Stimulated activated memory B cell treated with anti-CD40 and anti-IgM and Interleukin-4, amounts not matched to agents 10 μg/mL and 1 μg/mL and 100 μg/mL, for 72 hours (primary cell): Measurements from ENCODE around the gene BTBD2.

ENCODE experiments used
- ATAC-seq: fragments of 150-1000 bp; cut with Tn5 transposase; 2 replicates; pipeline ENCODE4 v1.10.0; 2021
- H3K27ac Mint-ChIP-seq: one replicate; pipeline ENCODE4 v1.8.0; 2022; ENCODE audit warnings: mild to moderate bottlenecking, mixed read lengths
- H3K27me3 Mint-ChIP-seq: one replicate; pipeline ENCODE4 v1.8.0; 2022; ENCODE audit warnings: mixed read lengths
- H3K36me3 Mint-ChIP-seq: one replicate; pipeline ENCODE4 v1.8.0; 2022; ENCODE audit warnings: mixed read lengths
- H3K4me1 Mint-ChIP-seq: one replicate; pipeline ENCODE4 v1.8.0; 2022; ENCODE audit warnings: mixed read lengths
- H3K4me3 Mint-ChIP-seq: one replicate; pipeline ENCODE4 v1.8.0; 2022; ENCODE audit warnings: mild to moderate bottlenecking, moderate library complexity, mixed read lengths
- H3K9me3 Mint-ChIP-seq: one replicate; pipeline ENCODE4 v1.8.0; 2022; ENCODE audit warnings: mixed read lengths

Gene BTBD2

GRCh38 chr19:2055931-2056836 lies 40.7 kb upstream of the BTBD2 start:
- peaks cover 78% of the 10 kb centered on the region for H3K4me1 Mint-ChIP-seq
- H3K4me3 Mint-ChIP-seq = peak overlapping the region; percentile 71
- ATAC-seq = no peak
- H3K27ac Mint-ChIP-seq = peak overlapping the region; percentile 96
- no peaks in the 10 kb centered on the region for H3K27me3 Mint-ChIP-seq
- no peaks in the 10 kb centered on the region for H3K36me3 Mint-ChIP-seq
- H3K9me3 Mint-ChIP-seq = no peaks in the 10 kb centered on the region

- no peaks in the 10 kb centered on the region for H3K9me3 Mint-ChIP-seq
- H3K4me1 Mint-ChIP-seq = peaks cover 67% of the 10 kb centered on the region
- peak overlapping the region; percentile 40 for H3K4me3 Mint-ChIP-seq
- peaks cover 6% of the 10 kb centered on the region for H3K36me3 Mint-ChIP-seq
- ATAC-seq = no peak
- H3K27me3 Mint-ChIP-seq = no peaks in the 10 kb centered on the region
- H3K27ac Mint-ChIP-seq = peak overlapping the region; percentile 96
Observed at GRCh38 chr19:2054763-2055162, 39.2 kb upstream of the BTBD2 start.

- no peak for ATAC-seq
- peaks cover 16% of the 10 kb centered on the region for H3K36me3 Mint-ChIP-seq
- H3K9me3 Mint-ChIP-seq = no peaks in the 10 kb centered on the region
- peaks cover 75% of the 10 kb centered on the region for H3K4me1 Mint-ChIP-seq
- H3K27me3 Mint-ChIP-seq = no peaks in the 10 kb centered on the region
- peak overlapping the region; percentile 96 for H3K27ac Mint-ChIP-seq
- H3K4me3 Mint-ChIP-seq = no peak overlapping the region
Observed at GRCh38 chr19:2053601-2054389, 38.3 kb upstream of the BTBD2 start.

GRCh38 chr19:2051773-2052704 lies 36.5 kb upstream of the BTBD2 start:
- ATAC-seq = peak; percentile 46
- Mint-ChIP-seq H3K27me3 (no peaks in the 10 kb centered on the region), H3K9me3 (no peaks in the 10 kb centered on the region), H3K36me3 (peaks cover 26% of the 10 kb centered on the region), H3K4me3 (peak overlapping the region; percentile 82), H3K27ac (peak overlapping the region; percentile 96), H3K4me1 (peaks cover 82% of the 10 kb centered on the region)

GRCh38 chr19:2050991-2051772 lies 35.7 kb upstream of the BTBD2 start, which contains the start of gene MKNK2:
Gene MKNK2, minus strand, starts transcription at chr19:2051244. Its CDS starts 393 bp downstream, at chr19:2050851.
- Mint-ChIP-seq H3K9me3 (no peaks in the 10 kb centered on the region), H3K36me3 (peaks cover 29% of the 10 kb centered on the region), H3K4me3 (peak within 1 kb of the TSS; percentile 82), H3K27me3 (no peaks in the 10 kb centered on the region), H3K27ac (peak within 1 kb of the TSS; percentile 96), H3K4me1 (peaks cover 82% of the 10 kb centered on the region)
- peak; percentile 83 for ATAC-seq

GRCh38 chr19:2050349-2050990 lies 35.0 kb upstream of the BTBD2 start:
- Mint-ChIP-seq H3K27me3 (no peaks in the 10 kb centered on the region), H3K36me3 (peaks cover 29% of the 10 kb centered on the region), H3K4me3 (peak overlapping the region; percentile 81), H3K27ac (peak overlapping the region; percentile 96), H3K4me1 (peaks cover 82% of the 10 kb centered on the region), H3K9me3 (no peaks in the 10 kb centered on the region)
- ATAC-seq = peak; percentile 43

- peak; percentile 58 for ATAC-seq
- Mint-ChIP-seq H3K9me3 (no peaks in the 10 kb centered on the region), H3K27me3 (no peaks in the 10 kb centered on the region), H3K36me3 (peaks cover 33% of the 10 kb centered on the region), H3K4me3 (peak overlapping the region; percentile 81), H3K27ac (peak overlapping the region; percentile 66), H3K4me1 (peaks cover 82% of the 10 kb centered on the region)
Observed at GRCh38 chr19:2049741-2050348, 34.3 kb upstream of the BTBD2 start.

- no peak for ATAC-seq
- no peaks in the 10 kb centered on the region for H3K27me3 Mint-ChIP-seq
- H3K4me1 Mint-ChIP-seq = peaks cover 82% of the 10 kb centered on the region
- H3K4me3 Mint-ChIP-seq = peak overlapping the region; percentile 81
- H3K36me3 Mint-ChIP-seq = peaks cover 36% of the 10 kb centered on the region
- H3K9me3 Mint-ChIP-seq = no peaks in the 10 kb centered on the region
- peak overlapping the region; percentile 66 for H3K27ac Mint-ChIP-seq
Observed at GRCh38 chr19:2048959-2049740, 33.6 kb upstream of the BTBD2 start.

GRCh38 chr19:2048104-2048958 lies 32.8 kb upstream of the BTBD2 start:
- Mint-ChIP-seq H3K9me3 (no peaks in the 10 kb centered on the region), H3K27me3 (no peaks in the 10 kb centered on the region), H3K4me3 (peak overlapping the region; percentile 81), H3K4me1 (peaks cover 83% of the 10 kb centered on the region), H3K27ac (peak overlapping the region; percentile 66), H3K36me3 (peaks cover 44% of the 10 kb centered on the region)
- ATAC-seq = no peak

- ATAC-seq = no peak
- H3K4me1 Mint-ChIP-seq = peaks cover 86% of the 10 kb centered on the region
- H3K27ac Mint-ChIP-seq = peak overlapping the region; percentile 66
- no peaks in the 10 kb centered on the region for H3K9me3 Mint-ChIP-seq
- peaks cover 51% of the 10 kb centered on the region for H3K36me3 Mint-ChIP-seq
- no peaks in the 10 kb centered on the region for H3K27me3 Mint-ChIP-seq
- peak overlapping the region; percentile 81 for H3K4me3 Mint-ChIP-seq
Observed at GRCh38 chr19:2047449-2048103, 32.1 kb upstream of the BTBD2 start.

GRCh38 chr19:2047076-2047448 lies 31.5 kb upstream of the BTBD2 start:
- Mint-ChIP-seq H3K27ac (no peak overlapping the region), H3K4me1 (peaks cover 86% of the 10 kb centered on the region), H3K27me3 (no peaks in the 10 kb centered on the region), H3K9me3 (no peaks in the 10 kb centered on the region), H3K36me3 (peaks cover 56% of the 10 kb centered on the region), H3K4me3 (peak overlapping the region; percentile 29)
- ATAC-seq = no peak
